HFF-Myc (cell line): ENCODE results near the gene RAB3IP.
"Not testable (repeated sequence)": the region's sequence is repeated elsewhere in the genome, so short reads cannot be mapped to it uniquely, and the experiment has no call there.

Experiments used
- DNase-seq: peaks from one replicate; pipeline ENCODE4 v3.0.0-alpha.2; 2011; ENCODE audit warnings: low read depth; ENCODE audit errors: extremely low read depth
- H3K4me3 ChIP-seq: replicated peaks from 2 replicates; pipeline ENCODE4 v1.5.1; 2011; ENCODE audit warnings: low read depth, mild to moderate bottlenecking, control low read depth, low read length
- TF ChIP-seq, protein P1 (sequence below): IDR thresholded peaks from 2 replicates; pipeline ENCODE4 v1.5.1; 2012; ENCODE audit warnings: mild to moderate bottlenecking, low read depth, low read length, control low read depth; ENCODE audit errors: missing control alignments

RAB3IP gene

DNA sequence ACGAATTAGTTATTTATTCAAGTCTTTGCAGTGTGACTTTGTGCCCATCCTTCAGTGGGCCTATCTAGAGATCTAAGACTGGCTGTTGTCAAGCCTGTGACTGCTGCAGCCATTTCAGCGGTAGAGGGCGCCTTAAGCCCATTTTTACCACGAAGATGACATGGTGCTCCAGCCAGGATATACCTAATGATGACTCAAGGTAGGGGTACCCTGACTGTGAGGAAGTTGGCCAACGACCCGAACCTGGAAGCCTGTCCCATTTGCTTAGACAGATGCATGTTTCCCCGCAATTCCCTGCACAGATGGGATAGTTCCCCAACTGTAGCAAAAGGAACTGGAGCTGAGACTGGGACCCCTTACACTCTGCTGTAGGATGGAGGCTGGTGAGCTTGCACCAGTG is 41.3 kb downstream of the RAB3IP start:
- TF ChIP-seq, protein P1, sequence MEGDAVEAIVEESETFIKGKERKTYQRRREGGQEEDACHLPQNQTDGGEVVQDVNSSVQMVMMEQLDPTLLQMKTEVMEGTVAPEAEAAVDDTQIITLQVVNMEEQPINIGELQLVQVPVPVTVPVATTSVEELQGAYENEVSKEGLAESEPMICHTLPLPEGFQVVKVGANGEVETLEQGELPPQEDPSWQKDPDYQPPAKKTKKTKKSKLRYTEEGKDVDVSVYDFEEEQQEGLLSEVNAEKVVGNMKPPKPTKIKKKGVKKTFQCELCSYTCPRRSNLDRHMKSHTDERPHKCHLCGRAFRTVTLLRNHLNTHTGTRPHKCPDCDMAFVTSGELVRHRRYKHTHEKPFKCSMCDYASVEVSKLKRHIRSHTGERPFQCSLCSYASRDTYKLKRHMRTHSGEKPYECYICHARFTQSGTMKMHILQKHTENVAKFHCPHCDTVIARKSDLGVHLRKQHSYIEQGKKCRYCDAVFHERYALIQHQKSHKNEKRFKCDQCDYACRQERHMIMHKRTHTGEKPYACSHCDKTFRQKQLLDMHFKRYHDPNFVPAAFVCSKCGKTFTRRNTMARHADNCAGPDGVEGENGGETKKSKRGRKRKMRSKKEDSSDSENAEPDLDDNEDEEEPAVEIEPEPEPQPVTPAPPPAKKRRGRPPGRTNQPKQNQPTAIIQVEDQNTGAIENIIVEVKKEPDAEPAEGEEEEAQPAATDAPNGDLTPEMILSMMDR = peak; percentile 65
- H3K4me3 ChIP-seq = no peak overlapping the region
- DNase-seq = peak; percentile 20

DNA sequence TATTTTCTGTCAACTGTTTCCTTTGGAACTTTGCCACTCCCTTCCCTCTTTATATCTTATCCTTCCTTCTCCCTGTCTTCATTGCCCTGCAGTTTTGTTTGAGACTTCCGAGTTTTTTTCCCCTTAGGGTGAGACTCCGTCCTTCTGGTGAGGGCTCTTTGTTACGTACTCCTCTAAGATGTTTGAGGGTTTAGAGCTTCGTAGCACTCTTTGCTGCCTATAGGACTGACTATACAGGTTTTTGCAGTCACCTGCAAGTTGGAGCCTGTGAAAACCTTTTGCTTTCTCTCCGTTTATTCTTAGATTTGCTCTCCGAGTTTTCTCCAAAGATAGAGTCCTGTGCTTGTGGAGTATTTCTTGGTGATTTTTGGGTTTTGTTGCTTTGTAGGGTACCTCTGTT is 44.7 kb downstream of the RAB3IP start:
- DNase-seq = no peak
- no peak overlapping the region for H3K4me3 ChIP-seq
- TF ChIP-seq, protein P1 = no peak

DNA sequence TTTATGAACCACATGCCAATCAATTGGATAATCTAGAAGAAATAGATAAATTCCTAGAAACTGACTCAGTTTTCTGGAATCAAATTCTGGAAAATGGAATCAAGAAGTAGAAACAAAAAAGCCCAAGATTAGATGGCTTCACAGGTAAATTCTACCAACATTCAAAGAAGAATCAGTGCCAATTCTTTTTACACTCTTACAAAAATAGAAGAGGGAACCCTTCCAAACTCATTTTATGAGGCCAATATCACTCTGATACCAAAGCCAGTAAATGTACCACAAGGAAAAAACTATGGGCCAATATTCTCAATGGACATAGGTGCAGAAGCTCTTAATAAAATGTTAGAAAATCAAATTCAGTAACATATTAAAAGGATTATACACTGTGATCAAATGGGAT is 50.7 kb downstream of the RAB3IP start:
- TF ChIP-seq, protein P1 = no peak
- H3K4me3 ChIP-seq = no peak overlapping the region
- DNase-seq = no peak

DNA sequence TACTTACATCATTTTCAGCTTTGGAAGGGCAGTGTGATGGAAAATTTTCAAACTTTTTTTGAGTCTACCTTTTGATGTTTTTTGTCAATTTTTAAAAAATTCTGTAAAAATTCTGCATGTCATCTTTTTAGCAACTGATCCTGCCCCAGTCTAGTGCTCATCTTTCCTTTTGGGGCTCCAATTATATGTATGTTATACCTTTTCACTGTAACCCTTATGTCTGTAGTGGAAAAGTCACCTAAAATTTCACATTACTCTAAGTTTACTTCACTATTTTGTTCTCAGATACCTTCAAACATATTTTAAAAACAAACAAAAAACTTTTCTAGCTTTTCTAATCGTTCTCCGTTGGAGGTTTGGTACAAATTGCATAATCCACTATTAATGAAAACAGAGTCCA is 53.9 kb downstream of the RAB3IP start:
- no peak overlapping the region for H3K4me3 ChIP-seq
- DNase-seq = no peak
- TF ChIP-seq, protein P1 = no peak

DNA sequence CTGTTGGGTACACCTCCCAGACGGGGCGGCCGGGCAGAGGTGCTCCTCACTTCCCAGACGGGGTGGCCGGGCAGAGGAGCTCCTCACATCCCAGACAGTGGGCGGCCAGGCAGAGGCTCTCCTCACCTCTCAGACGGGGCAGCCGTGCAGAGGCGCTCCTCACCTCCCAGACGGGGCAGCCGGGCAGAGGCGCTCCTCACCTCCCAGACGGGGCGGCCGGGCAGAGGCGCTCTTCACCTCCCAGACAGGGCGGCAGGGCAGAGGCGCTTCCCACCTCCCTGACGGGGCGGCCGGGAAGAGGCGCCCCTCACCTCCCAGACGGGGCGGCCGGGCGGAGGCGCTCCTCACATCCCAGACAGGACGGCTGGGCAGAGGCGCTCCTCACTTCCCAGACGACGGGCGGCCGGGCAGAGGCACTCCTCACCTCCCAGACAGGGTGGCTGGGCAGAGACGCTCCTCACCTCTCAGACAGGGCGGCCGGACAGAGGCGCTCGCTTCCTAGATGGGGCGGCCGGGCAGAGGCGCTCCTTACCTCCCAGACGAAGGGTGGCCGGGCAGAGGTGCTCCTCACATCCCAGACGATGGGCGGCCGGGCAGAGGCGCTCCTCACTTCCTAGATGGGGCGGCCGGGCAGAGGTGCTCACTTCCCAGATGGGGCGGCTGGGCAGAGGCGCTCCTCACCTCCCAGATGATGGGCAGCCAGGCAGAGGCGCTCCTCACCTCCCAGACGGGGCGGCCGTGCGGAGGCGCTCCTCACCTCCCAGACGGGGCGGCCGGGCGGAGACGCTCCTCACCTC is 68.6 kb downstream of the RAB3IP start:
- DNase-seq, H3K4me3 ChIP-seq: not testable (repeated sequence)

DNA sequence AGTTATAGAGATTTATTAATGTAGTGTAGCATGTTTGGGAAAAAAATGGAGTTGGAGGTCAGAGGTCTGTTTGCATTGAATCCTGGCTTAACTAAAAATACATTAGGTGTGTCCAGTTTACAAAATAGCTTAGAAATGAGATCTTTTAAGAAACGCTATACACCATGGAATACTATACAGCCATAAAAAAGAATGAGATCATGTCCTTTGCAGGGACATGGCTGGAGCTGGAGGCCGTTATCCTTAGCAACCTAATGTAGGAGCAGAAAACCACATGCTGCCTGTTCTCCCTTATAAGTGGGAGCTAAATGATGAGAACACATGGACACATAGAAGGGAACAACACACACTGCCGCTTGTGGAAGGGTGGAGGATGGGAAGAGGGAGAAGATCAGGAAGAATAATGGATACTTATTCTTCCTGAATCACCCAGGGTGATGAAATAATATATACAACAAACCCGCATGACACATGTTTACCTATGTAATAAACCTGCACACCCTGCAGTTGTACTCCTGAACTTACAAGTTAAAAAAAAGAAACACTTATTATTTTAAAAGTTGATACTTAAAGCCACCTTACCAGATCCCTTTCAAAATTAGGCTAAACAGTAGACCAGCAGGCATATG is 72.3 kb downstream of the RAB3IP start:
- DNase-seq = no peak
- TF ChIP-seq, protein P1 = no peak
- no peak overlapping the region for H3K4me3 ChIP-seq

DNA sequence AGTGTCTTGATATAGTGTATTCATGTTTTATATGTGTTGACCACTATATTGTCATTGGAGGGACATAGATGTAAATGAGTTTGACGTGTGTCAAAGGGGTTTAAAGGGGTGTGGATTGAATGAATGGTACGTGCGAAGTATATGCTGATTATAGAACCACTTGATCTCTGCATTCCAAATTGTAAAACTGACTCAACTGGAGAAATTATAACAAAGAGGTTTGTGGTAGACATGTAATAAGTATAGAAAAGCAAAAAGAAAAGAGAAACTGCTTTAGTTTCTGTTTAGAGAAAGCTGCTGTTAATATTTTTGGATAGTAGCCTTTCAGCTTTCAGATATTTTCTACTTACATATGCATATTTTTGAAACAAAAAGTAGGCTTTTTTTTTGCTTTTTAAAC is 77.4 kb downstream of the RAB3IP start:
- DNase-seq = no peak
- TF ChIP-seq, protein P1 = no peak
- H3K4me3 ChIP-seq = no peak overlapping the region
